Left ventricle myocardium inferior (tissue), 1 donor: Measurements from ENCODE around the gene GPN3. TPM values are rescaled to one million over a fixed set of nuclear protein-coding genes. Genes with fewer than 3 reads are reported as not detected.
A peak's percentile ranks its signal among the peaks of the same experiment; 100 is the strongest.

Experiments
- DNase-seq: peaks from one replicate; pipeline ENCODE4 v3.0.0-alpha.2; 2020
- H3K27ac ChIP-seq: fragments of 200-600 bp; replicated peaks from 2 replicates; pipeline ENCODE4 v1.8.0; 2021
- H3K27me3 ChIP-seq: fragments of 200-600 bp; 2 replicates; pipeline ENCODE4 v1.8.0; 2021; ENCODE audit warnings: low read depth
- H3K36me3 ChIP-seq: fragments of 200-600 bp; 2 replicates; pipeline ENCODE4 v1.8.0; 2021
- H3K4me1 ChIP-seq: fragments of 200-600 bp; 2 replicates; pipeline ENCODE4 v1.8.0; 2021
- H3K4me3 ChIP-seq: fragments of 200-600 bp; 2 replicates; pipeline ENCODE4 v1.8.0; 2021; ENCODE audit warnings: mild to moderate bottlenecking, moderate library complexity
- H3K9me3 ChIP-seq: fragments of 200-600 bp; replicated peaks from 2 replicates; pipeline ENCODE4 v1.8.0; 2021
- intact Hi-C: fragments of 100-400 bp; cut with micrococcal nuclease; formaldehyde crosslinking; loops from one replicate; pipeline ENCODE4 v1.11.0; 2022
- total RNA-seq: library from RNA; stranded (reverse); fragmentation: NEBNext Ultra II Directional; extraction: Animal tissue kit (Norgen Biotek cat#: 25700); gene quantifications from one replicate; pipeline ENCODE4 v1.2.1, GENCODE V29; 2021
- TF ChIP-seq, protein P1 (sequence below): fragments of 200-600 bp; IDR thresholded peaks from 2 replicates; pipeline ENCODE4 v1.8.0; 2021; ENCODE audit warnings: antibody characterized with exemption, mild to moderate bottlenecking, borderline replicate concordance
- donor health status: DM: no; HTN: yes; CAD: no; lungs with severe emphysema.

Gene GPN3
- total RNA-seq, 1 donor from 2014 or later: 29.3 TPM

- no peak overlapping the region for H3K4me3 ChIP-seq
- H3K27ac ChIP-seq: no peak overlapping the region
- intact Hi-C loops: no loop called here
- DNase-seq: no peak
- H3K27me3 ChIP-seq: no peaks in the 10 kb centered on the region
- H3K4me1 ChIP-seq: peaks cover 20% of the 10 kb centered on the region
- H3K36me3 ChIP-seq: no peaks in the 10 kb centered on the region
- H3K9me3 ChIP-seq: no peaks in the 10 kb centered on the region
- TF ChIP-seq, protein P1, sequence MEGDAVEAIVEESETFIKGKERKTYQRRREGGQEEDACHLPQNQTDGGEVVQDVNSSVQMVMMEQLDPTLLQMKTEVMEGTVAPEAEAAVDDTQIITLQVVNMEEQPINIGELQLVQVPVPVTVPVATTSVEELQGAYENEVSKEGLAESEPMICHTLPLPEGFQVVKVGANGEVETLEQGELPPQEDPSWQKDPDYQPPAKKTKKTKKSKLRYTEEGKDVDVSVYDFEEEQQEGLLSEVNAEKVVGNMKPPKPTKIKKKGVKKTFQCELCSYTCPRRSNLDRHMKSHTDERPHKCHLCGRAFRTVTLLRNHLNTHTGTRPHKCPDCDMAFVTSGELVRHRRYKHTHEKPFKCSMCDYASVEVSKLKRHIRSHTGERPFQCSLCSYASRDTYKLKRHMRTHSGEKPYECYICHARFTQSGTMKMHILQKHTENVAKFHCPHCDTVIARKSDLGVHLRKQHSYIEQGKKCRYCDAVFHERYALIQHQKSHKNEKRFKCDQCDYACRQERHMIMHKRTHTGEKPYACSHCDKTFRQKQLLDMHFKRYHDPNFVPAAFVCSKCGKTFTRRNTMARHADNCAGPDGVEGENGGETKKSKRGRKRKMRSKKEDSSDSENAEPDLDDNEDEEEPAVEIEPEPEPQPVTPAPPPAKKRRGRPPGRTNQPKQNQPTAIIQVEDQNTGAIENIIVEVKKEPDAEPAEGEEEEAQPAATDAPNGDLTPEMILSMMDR: no peak
Measured at GRCh38 chr12:110505332-110505731, 37.3 kb upstream of the GPN3 start.

DNA sequence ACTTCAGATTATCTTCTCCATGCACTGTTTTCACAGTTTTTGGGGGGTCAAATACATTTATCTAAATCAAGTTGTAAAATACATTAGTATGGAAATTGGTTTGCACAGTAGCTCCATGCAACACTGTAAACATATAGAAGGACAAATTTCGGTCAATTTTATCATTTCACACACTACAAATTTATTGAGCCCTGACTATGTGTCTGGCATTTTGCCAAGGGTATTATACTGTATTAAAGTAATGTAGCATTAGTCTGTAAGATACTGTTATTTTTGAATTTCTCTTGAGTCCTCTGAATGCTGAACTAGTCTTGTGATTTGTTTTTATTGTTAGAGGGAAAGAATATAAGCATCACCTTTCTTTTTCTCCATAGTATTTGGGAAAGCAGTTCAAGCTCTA lies 35.4 kb upstream of the GPN3 start:
- Histone ChIP-seq H3K4me1 (peaks cover 39% of the 10 kb centered on the region), H3K27ac (no peak overlapping the region), H3K27me3 (no peaks in the 10 kb centered on the region), H3K4me3 (no peak overlapping the region), H3K9me3 (no peaks in the 10 kb centered on the region), H3K36me3 (no peaks in the 10 kb centered on the region)
- TF ChIP-seq, protein P1: no peak
- no peak for DNase-seq
- intact Hi-C loops: no loop called here

GRCh38 chr12:110501752-110502738 lies 34.0 kb upstream of the GPN3 start, which contains the start of the genes RAD9B and VPS29:
Gene RAD9B, plus strand, starts transcription at chr12:110502331. Its CDS starts 7 bp downstream, at chr12:110502338.
Gene VPS29, minus strand, starts transcription at chr12:110502111. Its CDS starts 60 bp downstream, at chr12:110502051.
- TF ChIP-seq, protein P1: no peak
- peaks cover 51% of the 10 kb centered on the region for H3K4me1 ChIP-seq
- H3K27me3 ChIP-seq: no peaks in the 10 kb centered on the region
- H3K27ac ChIP-seq: peak within 1 kb of the TSS; percentile 93
- no peaks in the 10 kb centered on the region for H3K9me3 ChIP-seq
- intact Hi-C loops: no loop called here
- peak; percentile 99 for DNase-seq
- peak within 1 kb of the TSS; percentile 98 for H3K4me3 ChIP-seq
- H3K36me3 ChIP-seq: no peaks in the 10 kb centered on the region

GRCh38 chr12:110501399-110501751 lies 33.3 kb upstream of the GPN3 start:
- Histone ChIP-seq H3K9me3 (no peaks in the 10 kb centered on the region), H3K27me3 (no peaks in the 10 kb centered on the region), H3K27ac (peak overlapping the region; percentile 93), H3K36me3 (no peaks in the 10 kb centered on the region), H3K4me1 (peaks cover 51% of the 10 kb centered on the region), H3K4me3 (peak overlapping the region; percentile 98)
- TF ChIP-seq, protein P1: no peak
- intact Hi-C loops: no loop called here
- no peak for DNase-seq

DNA sequence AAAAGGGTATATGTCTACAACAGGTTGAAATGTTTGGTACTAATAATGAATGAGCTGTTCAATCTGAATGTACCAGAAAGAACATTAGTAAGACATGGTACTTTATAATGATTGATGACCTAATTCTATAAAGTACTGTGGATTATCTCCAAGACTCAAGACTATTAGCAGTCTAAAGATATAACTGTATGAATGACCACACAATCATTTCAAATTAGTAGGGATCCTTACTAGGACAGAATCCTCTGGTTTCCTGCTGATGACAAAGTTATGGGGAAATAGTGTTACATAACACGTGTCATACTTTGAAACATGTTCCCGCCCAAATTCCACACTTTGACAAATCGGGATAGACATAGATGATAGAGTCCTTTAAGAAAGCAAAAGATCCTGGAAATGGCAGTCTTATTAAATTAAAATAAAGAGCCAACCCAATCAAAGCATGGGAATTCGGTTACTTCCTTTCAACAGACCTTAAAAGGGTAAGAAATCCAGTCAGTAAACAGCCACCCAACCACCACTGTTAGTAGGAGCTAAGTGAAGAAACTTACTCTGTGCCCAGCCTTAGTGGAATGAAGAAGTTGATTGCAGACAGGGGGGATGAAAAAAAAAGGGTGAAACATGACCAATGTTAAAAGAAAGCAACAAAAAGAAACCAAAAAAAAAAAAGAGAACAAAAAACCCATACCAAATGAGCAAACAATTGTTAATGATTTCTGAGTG lies 31.1 kb upstream of the GPN3 start:
- H3K27me3 ChIP-seq: no peaks in the 10 kb centered on the region
- peaks cover 51% of the 10 kb centered on the region for H3K4me1 ChIP-seq
- intact Hi-C loops: no loop called here
- H3K36me3 ChIP-seq: peaks cover 20% of the 10 kb centered on the region
- peak overlapping the region; percentile 3 for H3K27ac ChIP-seq
- no peak overlapping the region for H3K4me3 ChIP-seq
- TF ChIP-seq, protein P1: no peak
- DNase-seq: no peak
- H3K9me3 ChIP-seq: no peaks in the 10 kb centered on the region
